A549 (cell line): ENCODE measurements around the gene NCCRP1. TPM values are rescaled to one million over a fixed set of nuclear protein-coding genes. Genes with fewer than 3 reads are reported as not detected.

Experiments
- ATAC-seq, 2 experiments: fragments of 200-7000 bp in 1 of 2; fragments of >200 bp in 1 of 2; cut with Nextera tagmentation in 1 of 2; cut with Tn5 transposase in 1 of 2; 3 replicates each; pipeline versions ENCODE4 v1.8.0 to v1.9.1; 2018 to 2020; ENCODE audit warnings: mild to moderate bottlenecking in 1 of 2, moderate library complexity in 1 of 2
- CTCF ChIA-PET: fragments of 300-600 bp; sonication (Branson Sonifier 250); formaldehyde crosslinking; extraction: SDS; loops from one replicate; lab custom pipeline; 2021; ENCODE audit warnings: antibody characterized with exemption, inconsistent platforms; lab: Yijun Ruan, JAX
- POLR2A ChIA-PET: fragments of 350-600 bp; formaldehyde crosslinking; extraction: SDS; loops from one replicate; lab custom pipeline; 2021; ENCODE audit warnings: antibody characterized with exemption, inconsistent platforms; lab: Yijun Ruan, JAX
- DNase-seq, 2 experiments: peaks; one replicate each; pipeline versions ENCODE4 v3.0.0 to v3.0.0-alpha.2; 2011 to 2016; ENCODE audit warnings: low read depth in 1 of 2, low spot score in 1 of 2
- FAIRE-seq: peaks from 2 replicates; lab custom pipeline; 2011; peaks lifted over from hg19 to GRCh38; lab: Jason Lieb, UNC
- H3K27ac ChIP-seq, 2 experiments: fragments of >200 bp; sonication (Bioruptor Twin); formaldehyde crosslinking; 3 replicates each; pipeline ENCODE4 v1.5.1; 2016 to 2017
- H3K4me1 ChIP-seq: fragments of >200 bp; sonication (Bioruptor Twin); formaldehyde crosslinking; 3 replicates; pipeline ENCODE4 v1.6.1; 2016
- H3K4me2 ChIP-seq: fragments of >200 bp; sonication (Bioruptor Twin); formaldehyde crosslinking; 3 replicates; pipeline ENCODE4 v1.6.1; 2016
- H3K4me3 ChIP-seq: fragments of >200 bp; sonication (Bioruptor Twin); formaldehyde crosslinking; 3 replicates; pipeline ENCODE4 v1.5.1; 2016
- H3K9me3 ChIP-seq: fragments of >200 bp; sonication (Bioruptor Twin); formaldehyde crosslinking; 3 replicates; pipeline ENCODE4 v1.6.1; 2016
- BHLHE40 ChIP-seq: IDR thresholded peaks from 2 replicates; pipeline ENCODE4 v1.6.1; 2012; ENCODE audit warnings: low read depth, low read length, inconsistent platforms
- CBX2 ChIP-seq: fragments of 200-600 bp; sonication (generic); IDR thresholded peaks from 2 replicates; pipeline ENCODE4 v1.6.1; 2016; ENCODE audit warnings: low read depth, mild to moderate bottlenecking, borderline replicate concordance
- CEBPB ChIP-seq, 2 experiments: fragments of >200 bp in 1 of 2; sonication (Bioruptor Twin) in 1 of 2; formaldehyde crosslinking in 1 of 2; IDR thresholded peaks; 2 replicates each; pipeline ENCODE4 v1.6.1; 2012 to 2016
- CHD2 ChIP-seq: fragments of 150-350 bp; IDR thresholded peaks from 2 replicates; pipeline ENCODE4 v1.6.1; 2014; ENCODE audit warnings: low read length; ENCODE audit not compliant: partially characterized antibody
- FOSB ChIP-seq: fragments of 250-450 bp; sonication (Bioruptor Pico); IDR thresholded peaks from 2 replicates; pipeline ENCODE4 v1.5.0; 2020; ENCODE audit warnings: mild to moderate bottlenecking, moderate library complexity
- FOSL2 ChIP-seq, 2 experiments: fragments of 450-650 bp in 1 of 2; fragments of >200 bp in 1 of 2; sonication (Bioruptor Twin) in 1 of 2; formaldehyde crosslinking; IDR thresholded peaks; 2 replicates each; pipeline versions ENCODE4 v1.5.0 to v1.6.1; 2016 to 2020; ENCODE audit warnings: mild to moderate bottlenecking in 1 of 2, moderate library complexity in 1 of 2
- HDAC2 ChIP-seq: fragments of 200-600 bp; sonication (generic); IDR thresholded peaks from 2 replicates; pipeline ENCODE4 v1.6.1; 2016
- HEYL ChIP-seq: fragments of 250-450 bp; sonication (Bioruptor Pico); IDR thresholded peaks from 2 replicates; pipeline ENCODE4 v1.8.0; 2021; ENCODE audit warnings: mild to moderate bottlenecking, moderate library complexity
- HOXA7 ChIP-seq: fragments of 250-450 bp; sonication (Bioruptor Pico); IDR thresholded peaks from 2 replicates; pipeline ENCODE4 v1.5.0; 2020; ENCODE audit warnings: mild to moderate bottlenecking, moderate library complexity
- HOXB13 ChIP-seq: fragments of 250-450 bp; sonication (Bioruptor Pico); IDR thresholded peaks from 2 replicates; pipeline ENCODE4 v1.5.0; 2020; ENCODE audit warnings: low read depth, mild to moderate bottlenecking, moderate library complexity
- NR3C1 ChIP-seq: fragments of >200 bp; sonication (Bioruptor Twin); formaldehyde crosslinking; IDR thresholded peaks from 3 replicates; pipeline ENCODE4 v1.6.1; 2017
- PBX3 ChIP-seq: IDR thresholded peaks from 2 replicates; pipeline ENCODE4 v1.6.1; 2012
- RAD21 ChIP-seq, 2 experiments: fragments of >200 bp in 1 of 2; sonication (Bioruptor Twin) in 1 of 2; formaldehyde crosslinking in 1 of 2; IDR thresholded peaks in 1 of 2; conservative IDR thresholded peaks in 1 of 2; 2 replicates in 1 of 2; 3 replicates in 1 of 2; pipeline ENCODE4 v1.6.1; 2012 to 2018; ENCODE audit warnings: inconsistent platforms in 1 of 2
- SREBF2 ChIP-seq: fragments of 450-650 bp; IDR thresholded peaks from 2 replicates; pipeline ENCODE4 v1.6.1; 2014; ENCODE audit warnings: mild to moderate bottlenecking, moderate library complexity
- TFCP2L1 ChIP-seq: fragments of 250-450 bp; sonication (Bioruptor Pico); IDR thresholded peaks from 2 replicates; pipeline ENCODE4 v1.5.0; 2021; ENCODE audit warnings: mild to moderate bottlenecking
- WGBS: methylation state at CpG from one replicate; pipeline ENCODE4 v1.1.6; 2017; ENCODE audit errors: missing lambda C conversion rate; 5-methylcytosine and 5-hydroxymethylcytosine counted together
- polyA plus RNA-seq, 4 experiments: library from polyadenylated mRNA; depleted of rRNA in 3 of 4; stranded (reverse); fragments of >200 nt; fragmentation: RNase III in 1 of 4; extraction: RNeasy Plus Mini Kit Qiagen cat#74134 plus additional on column Dnase treatment in 1 of 4; gene quantifications; 2 replicates in 3 of 4; 3 replicates in 1 of 4; pipeline ENCODE4 v1.2.3, GENCODE V29; 2011 to 2017
- TF ChIP-seq, protein P1 (sequence below): IDR thresholded peaks from 2 replicates; pipeline ENCODE4 v1.6.1; 2012
- TF ChIP-seq, protein P2 (sequence below): fragments of 450-650 bp; IDR thresholded peaks from 2 replicates; pipeline ENCODE4 v1.6.1; 2014; ENCODE audit warnings: antibody characterized with exemption
- TF ChIP-seq, protein P3 (sequence below): fragments of >200 bp; sonication (Bioruptor Twin); formaldehyde crosslinking; IDR thresholded peaks from 3 replicates; pipeline ENCODE4 v1.6.1; 2016
- TF ChIP-seq, protein P4 (sequence below): fragments of 250-450 bp; sonication (Bioruptor Pico); IDR thresholded peaks from 2 replicates; pipeline ENCODE4 v1.5.0; 2021; ENCODE audit warnings: mild to moderate bottlenecking, moderate library complexity, borderline replicate concordance
- TF ChIP-seq, protein P5 (sequence below): fragments of >200 bp; sonication (Bioruptor Twin); formaldehyde crosslinking; IDR thresholded peaks from 3 replicates; pipeline ENCODE4 v1.5.1; 2016

NCCRP1 gene
- polyA plus RNA-seq, 2 of the 4 experiments (the other 2 are of a cell fraction), result 0.90 to 0.99 TPM

GRCh38 chr19:39237200-39238184 is 40.7 kb downstream of the NCCRP1 start:
- FAIRE-seq (peak; percentile 7), ATAC-seq (peak; percentile 57 to 60), DNase-seq (peak in 1 of 2 experiments; percentile 33)
- WGBS, result 56% methylated on average over 19 of the region's 22 CpGs
- TF ChIP-seq, protein P1, sequence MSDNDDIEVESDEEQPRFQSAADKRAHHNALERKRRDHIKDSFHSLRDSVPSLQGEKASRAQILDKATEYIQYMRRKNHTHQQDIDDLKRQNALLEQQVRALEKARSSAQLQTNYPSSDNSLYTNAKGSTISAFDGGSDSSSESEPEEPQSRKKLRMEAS, result no peak
- TF ChIP-seq, protein P2, sequence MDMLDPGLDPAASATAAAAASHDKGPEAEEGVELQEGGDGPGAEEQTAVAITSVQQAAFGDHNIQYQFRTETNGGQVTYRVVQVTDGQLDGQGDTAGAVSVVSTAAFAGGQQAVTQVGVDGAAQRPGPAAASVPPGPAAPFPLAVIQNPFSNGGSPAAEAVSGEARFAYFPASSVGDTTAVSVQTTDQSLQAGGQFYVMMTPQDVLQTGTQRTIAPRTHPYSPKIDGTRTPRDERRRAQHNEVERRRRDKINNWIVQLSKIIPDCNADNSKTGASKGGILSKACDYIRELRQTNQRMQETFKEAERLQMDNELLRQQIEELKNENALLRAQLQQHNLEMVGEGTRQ, result peak; percentile 18; the same call in 1 of the 2 replicates
- H3K4me2 ChIP-seq, result peak overlapping the region; percentile 54
- CTCF ChIA-PET, result interaction anchor here (0.6 to 1.8 kb wide), 9 partner anchors 8 to 170 kb away, joined by 3 to 6 read pairs (median 3); no protein-coding TSS in a partner anchor
- no peaks in the 10 kb centered on the region for H3K9me3 ChIP-seq
- no peak overlapping the region for H3K4me3 ChIP-seq
- peak overlapping the region in 1 of 2 experiments; percentile 44; a peak in 3 of 6 replicates for H3K27ac ChIP-seq
- H3K4me1 ChIP-seq, result no peaks in the 10 kb centered on the region
- POLR2A ChIA-PET, result no interaction called here

- peak overlapping the region; percentile 54 for H3K4me2 ChIP-seq
- DNase-seq (no peak), ATAC-seq (no peak; a peak in 2 of 6 replicates), FAIRE-seq (no peak)
- WGBS, result 68% methylated on average over 6 of the region's 6 CpGs
- H3K9me3 ChIP-seq, result no peaks in the 10 kb centered on the region
- POLR2A ChIA-PET, result interaction anchor here (0.6 kb wide), 1 partner anchor 59 kb away, joined by 8 read pairs; no protein-coding TSS in a partner anchor
- H3K27ac ChIP-seq, result peak overlapping the region in 1 of 2 experiments; percentile 44; a peak in 2 of 6 replicates
- H3K4me1 ChIP-seq, result no peaks in the 10 kb centered on the region
- no peak for TF ChIP-seq RAD21 (conservative IDR thresholded peaks at IDR 0.05 in 1 of 2, IDR thresholded peaks at IDR 0.05 in 1 of 2)
- TF ChIP-seq TFCP2L1 (CRISPR knock-in tag), result no peak
- TF ChIP-seq CBX2, result no peak
- no peak for TF ChIP-seq HOXB13
- no peak for TF ChIP-seq FOSL2 (IDR thresholded peaks at IDR 0.05)
- TF ChIP-seq FOSL2 (CRISPR knock-in tag; IDR thresholded peaks at IDR 0.05), result no peak
- TF ChIP-seq, protein P1, result no peak
- no peak for TF ChIP-seq FOSB
- TF ChIP-seq, protein P3, sequence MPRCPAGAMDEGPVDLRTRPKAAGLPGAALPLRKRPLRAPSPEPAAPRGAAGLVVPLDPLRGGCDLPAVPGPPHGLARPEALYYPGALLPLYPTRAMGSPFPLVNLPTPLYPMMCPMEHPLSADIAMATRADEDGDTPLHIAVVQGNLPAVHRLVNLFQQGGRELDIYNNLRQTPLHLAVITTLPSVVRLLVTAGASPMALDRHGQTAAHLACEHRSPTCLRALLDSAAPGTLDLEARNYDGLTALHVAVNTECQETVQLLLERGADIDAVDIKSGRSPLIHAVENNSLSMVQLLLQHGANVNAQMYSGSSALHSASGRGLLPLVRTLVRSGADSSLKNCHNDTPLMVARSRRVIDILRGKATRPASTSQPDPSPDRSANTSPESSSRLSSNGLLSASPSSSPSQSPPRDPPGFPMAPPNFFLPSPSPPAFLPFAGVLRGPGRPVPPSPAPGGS, result no peak
- no peak for TF ChIP-seq NR3C1
- TF ChIP-seq, protein P4, sequence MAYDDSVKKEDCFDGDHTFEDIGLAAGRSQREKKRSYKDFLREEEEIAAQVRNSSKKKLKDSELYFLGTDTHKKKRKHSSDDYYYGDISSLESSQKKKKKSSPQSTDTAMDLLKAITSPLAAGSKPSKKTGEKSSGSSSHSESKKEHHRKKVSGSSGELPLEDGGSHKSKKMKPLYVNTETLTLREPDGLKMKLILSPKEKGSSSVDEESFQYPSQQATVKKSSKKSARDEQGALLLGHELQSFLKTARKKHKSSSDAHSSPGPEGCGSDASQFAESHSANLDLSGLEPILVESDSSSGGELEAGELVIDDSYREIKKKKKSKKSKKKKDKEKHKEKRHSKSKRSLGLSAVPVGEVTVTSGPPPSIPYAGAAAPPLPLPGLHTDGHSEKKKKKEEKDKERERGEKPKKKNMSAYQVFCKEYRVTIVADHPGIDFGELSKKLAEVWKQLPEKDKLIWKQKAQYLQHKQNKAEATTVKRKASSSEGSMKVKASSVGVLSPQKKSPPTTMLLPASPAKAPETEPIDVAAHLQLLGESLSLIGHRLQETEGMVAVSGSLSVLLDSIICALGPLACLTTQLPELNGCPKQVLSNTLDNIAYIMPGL (CRISPR knock-in tag), result no peak
- TF ChIP-seq HDAC2, result no peak
- no peak for TF ChIP-seq HOXA7 (CRISPR knock-in tag)
- TF ChIP-seq, protein P5, sequence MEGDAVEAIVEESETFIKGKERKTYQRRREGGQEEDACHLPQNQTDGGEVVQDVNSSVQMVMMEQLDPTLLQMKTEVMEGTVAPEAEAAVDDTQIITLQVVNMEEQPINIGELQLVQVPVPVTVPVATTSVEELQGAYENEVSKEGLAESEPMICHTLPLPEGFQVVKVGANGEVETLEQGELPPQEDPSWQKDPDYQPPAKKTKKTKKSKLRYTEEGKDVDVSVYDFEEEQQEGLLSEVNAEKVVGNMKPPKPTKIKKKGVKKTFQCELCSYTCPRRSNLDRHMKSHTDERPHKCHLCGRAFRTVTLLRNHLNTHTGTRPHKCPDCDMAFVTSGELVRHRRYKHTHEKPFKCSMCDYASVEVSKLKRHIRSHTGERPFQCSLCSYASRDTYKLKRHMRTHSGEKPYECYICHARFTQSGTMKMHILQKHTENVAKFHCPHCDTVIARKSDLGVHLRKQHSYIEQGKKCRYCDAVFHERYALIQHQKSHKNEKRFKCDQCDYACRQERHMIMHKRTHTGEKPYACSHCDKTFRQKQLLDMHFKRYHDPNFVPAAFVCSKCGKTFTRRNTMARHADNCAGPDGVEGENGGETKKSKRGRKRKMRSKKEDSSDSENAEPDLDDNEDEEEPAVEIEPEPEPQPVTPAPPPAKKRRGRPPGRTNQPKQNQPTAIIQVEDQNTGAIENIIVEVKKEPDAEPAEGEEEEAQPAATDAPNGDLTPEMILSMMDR, result no peak
- no peak for TF ChIP-seq BHLHE40
- no peak for TF ChIP-seq PBX3
- TF ChIP-seq CHD2, result no peak
- no peak for TF ChIP-seq SREBF2
- no peak for TF ChIP-seq CEBPB (IDR thresholded peaks at IDR 0.05)
- TF ChIP-seq HEYL (CRISPR knock-in tag), result no peak
- H3K4me3 ChIP-seq, result no peak overlapping the region
- CTCF ChIA-PET, result interaction anchor here (0.8 to 1.8 kb wide), 8 partner anchors 9 to 116 kb away, joined by 3 to 6 read pairs (median 3); no protein-coding TSS in a partner anchor
Observed at GRCh38 chr19:39238209-39238608, 41.4 kb downstream of the NCCRP1 start.
